ENCODE measurements around the gene YAE1. TPM values are rescaled to one million over a fixed set of nuclear protein-coding genes. Genes with fewer than 3 reads are reported as not detected.

YAE1 gene
- total and polyA plus RNA-seq, 5 donors: 21.4 to 30.9 (median 23.2) TPM

- H3K4me3 ChIP-seq (ENCODE audit: low read length): no peak overlapping the region
- intact Hi-C loops (cut with DNase I): loop anchor here in 1 of 4 donors (5.0 kb wide), 1 partner anchor 112 kb away; no protein-coding TSS in a partner anchor
Measured at GRCh38 chr7:39620486-39620885, 54.3 kb downstream of the YAE1 start.

GRCh38 chr7:39621261-39621660, 55.1 kb downstream of the YAE1 start:
- Histone ChIP-seq H3K9me3 (ENCODE audit: control insufficient read depth, low read length) (no peaks in the 10 kb centered on the region), H3K4me3 (ENCODE audit: low read length) (no peak overlapping the region), H3K27me3 (ENCODE audit: control insufficient read depth, insufficient read depth) (no peaks in the 10 kb centered on the region), H3K4me1 (ENCODE audit: control insufficient read depth, insufficient read depth, low read length) (peaks cover 3% of the 10 kb centered on the region), H3K27ac (ENCODE audit: low read length) (no peak overlapping the region)
- 67% methylated on average over 1 of the region's 1 CpG for WGBS
- DNase-seq (no peak), ATAC-seq (no peak)
- intact Hi-C loops (cut with DNase I): loop anchor here in 1 of 4 donors (5.0 kb wide), 1 partner anchor 111 kb away; no protein-coding TSS in a partner anchor

More at GRCh38 chr7:39620486-39620885, 54.3 kb downstream of the YAE1 start:
- Histone ChIP-seq H3K9me3 (ENCODE audit: control insufficient read depth, low read length) (no peaks in the 10 kb centered on the region), H3K27ac (ENCODE audit: low read length) (no peak overlapping the region), H3K27me3 (ENCODE audit: control insufficient read depth, insufficient read depth) (no peaks in the 10 kb centered on the region), H3K4me1 (ENCODE audit: control insufficient read depth, insufficient read depth, low read length) (peaks cover 3% of the 10 kb centered on the region)
- DNase-seq (no peak), ATAC-seq (no peak)

- H3K9me3 ChIP-seq (ENCODE audit: control insufficient read depth, low read length): no peaks in the 10 kb centered on the region
- ATAC-seq (no peak), DNase-seq (no peak)
- WGBS: 71% methylated on average over 1 of the region's 1 CpG
- no peak overlapping the region for H3K4me3 ChIP-seq (ENCODE audit: low read length)
- intact Hi-C loops (cut with DNase I): loop anchor here in 1 of 4 donors (5.0 kb wide), 1 partner anchor 110 kb away; no protein-coding TSS in a partner anchor
- no peaks in the 10 kb centered on the region for H3K27me3 ChIP-seq (ENCODE audit: control insufficient read depth, insufficient read depth)
- H3K4me1 ChIP-seq (ENCODE audit: control insufficient read depth, insufficient read depth, low read length): peaks cover 3% of the 10 kb centered on the region
- H3K27ac ChIP-seq (ENCODE audit: low read length): no peak overlapping the region
Measured at GRCh38 chr7:39621784-39622411, 55.7 kb downstream of the YAE1 start.

Other genes starting within 250 kb of the YAE1 start
- gene RALA, start 57.2 kb downstream of the YAE1 start, total RNA-seq: 10 to 100 TPM; 21.0 to 23.9 (median 22.4) TPM
- gene RALA, start 57.2 kb downstream of the YAE1 start, polyA plus RNA-seq: 20.9 TPM

Data from right cardiac atrium (tissue), 5 donors.